Measurements from ENCODE around the gene SYNC. TPM values are rescaled to one million over a fixed set of nuclear protein-coding genes. Genes with fewer than 3 reads are reported as not detected.
A peak's percentile ranks its signal among the peaks of the same experiment; 100 is the strongest.

The SYNC gene
- total and polyA plus RNA-seq, 9 of the 15 experiments (the other 6 are each of a cell fraction or from before 2014, with no cell fraction given), result 0.49 to 1.1 (median 0.87) TPM

DNA sequence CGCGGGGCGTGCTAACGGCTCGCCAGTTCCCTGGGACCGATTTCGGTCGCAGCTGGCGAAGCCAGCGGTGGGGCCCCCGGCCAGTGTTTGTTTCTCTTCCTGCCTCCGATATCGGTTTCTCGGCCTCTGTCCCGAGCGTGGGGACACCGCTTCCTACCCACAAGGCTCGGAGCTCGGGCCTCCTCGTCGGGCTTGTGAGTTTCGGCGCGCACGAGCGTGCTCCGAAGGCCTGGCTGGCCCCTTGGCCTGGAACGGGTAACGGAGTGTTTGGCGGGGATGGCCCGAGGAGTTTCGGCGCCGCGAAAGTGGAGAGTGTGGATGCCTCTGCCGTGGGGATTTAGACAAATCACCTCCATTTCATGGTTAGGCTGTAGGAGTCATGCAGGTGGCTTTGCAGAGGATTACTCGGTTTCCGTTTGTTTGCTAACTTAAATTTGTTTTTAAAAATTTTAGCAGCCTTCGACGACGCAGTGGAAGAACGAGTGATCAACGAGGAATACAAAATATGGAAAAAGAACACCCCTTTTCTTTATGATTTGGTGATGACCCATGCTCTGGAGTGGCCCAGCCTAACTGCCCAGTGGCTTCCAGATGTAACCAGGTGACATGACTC lies 51.0 kb downstream of the SYNC start (continued):
- TF ChIP-seq, protein P1, sequence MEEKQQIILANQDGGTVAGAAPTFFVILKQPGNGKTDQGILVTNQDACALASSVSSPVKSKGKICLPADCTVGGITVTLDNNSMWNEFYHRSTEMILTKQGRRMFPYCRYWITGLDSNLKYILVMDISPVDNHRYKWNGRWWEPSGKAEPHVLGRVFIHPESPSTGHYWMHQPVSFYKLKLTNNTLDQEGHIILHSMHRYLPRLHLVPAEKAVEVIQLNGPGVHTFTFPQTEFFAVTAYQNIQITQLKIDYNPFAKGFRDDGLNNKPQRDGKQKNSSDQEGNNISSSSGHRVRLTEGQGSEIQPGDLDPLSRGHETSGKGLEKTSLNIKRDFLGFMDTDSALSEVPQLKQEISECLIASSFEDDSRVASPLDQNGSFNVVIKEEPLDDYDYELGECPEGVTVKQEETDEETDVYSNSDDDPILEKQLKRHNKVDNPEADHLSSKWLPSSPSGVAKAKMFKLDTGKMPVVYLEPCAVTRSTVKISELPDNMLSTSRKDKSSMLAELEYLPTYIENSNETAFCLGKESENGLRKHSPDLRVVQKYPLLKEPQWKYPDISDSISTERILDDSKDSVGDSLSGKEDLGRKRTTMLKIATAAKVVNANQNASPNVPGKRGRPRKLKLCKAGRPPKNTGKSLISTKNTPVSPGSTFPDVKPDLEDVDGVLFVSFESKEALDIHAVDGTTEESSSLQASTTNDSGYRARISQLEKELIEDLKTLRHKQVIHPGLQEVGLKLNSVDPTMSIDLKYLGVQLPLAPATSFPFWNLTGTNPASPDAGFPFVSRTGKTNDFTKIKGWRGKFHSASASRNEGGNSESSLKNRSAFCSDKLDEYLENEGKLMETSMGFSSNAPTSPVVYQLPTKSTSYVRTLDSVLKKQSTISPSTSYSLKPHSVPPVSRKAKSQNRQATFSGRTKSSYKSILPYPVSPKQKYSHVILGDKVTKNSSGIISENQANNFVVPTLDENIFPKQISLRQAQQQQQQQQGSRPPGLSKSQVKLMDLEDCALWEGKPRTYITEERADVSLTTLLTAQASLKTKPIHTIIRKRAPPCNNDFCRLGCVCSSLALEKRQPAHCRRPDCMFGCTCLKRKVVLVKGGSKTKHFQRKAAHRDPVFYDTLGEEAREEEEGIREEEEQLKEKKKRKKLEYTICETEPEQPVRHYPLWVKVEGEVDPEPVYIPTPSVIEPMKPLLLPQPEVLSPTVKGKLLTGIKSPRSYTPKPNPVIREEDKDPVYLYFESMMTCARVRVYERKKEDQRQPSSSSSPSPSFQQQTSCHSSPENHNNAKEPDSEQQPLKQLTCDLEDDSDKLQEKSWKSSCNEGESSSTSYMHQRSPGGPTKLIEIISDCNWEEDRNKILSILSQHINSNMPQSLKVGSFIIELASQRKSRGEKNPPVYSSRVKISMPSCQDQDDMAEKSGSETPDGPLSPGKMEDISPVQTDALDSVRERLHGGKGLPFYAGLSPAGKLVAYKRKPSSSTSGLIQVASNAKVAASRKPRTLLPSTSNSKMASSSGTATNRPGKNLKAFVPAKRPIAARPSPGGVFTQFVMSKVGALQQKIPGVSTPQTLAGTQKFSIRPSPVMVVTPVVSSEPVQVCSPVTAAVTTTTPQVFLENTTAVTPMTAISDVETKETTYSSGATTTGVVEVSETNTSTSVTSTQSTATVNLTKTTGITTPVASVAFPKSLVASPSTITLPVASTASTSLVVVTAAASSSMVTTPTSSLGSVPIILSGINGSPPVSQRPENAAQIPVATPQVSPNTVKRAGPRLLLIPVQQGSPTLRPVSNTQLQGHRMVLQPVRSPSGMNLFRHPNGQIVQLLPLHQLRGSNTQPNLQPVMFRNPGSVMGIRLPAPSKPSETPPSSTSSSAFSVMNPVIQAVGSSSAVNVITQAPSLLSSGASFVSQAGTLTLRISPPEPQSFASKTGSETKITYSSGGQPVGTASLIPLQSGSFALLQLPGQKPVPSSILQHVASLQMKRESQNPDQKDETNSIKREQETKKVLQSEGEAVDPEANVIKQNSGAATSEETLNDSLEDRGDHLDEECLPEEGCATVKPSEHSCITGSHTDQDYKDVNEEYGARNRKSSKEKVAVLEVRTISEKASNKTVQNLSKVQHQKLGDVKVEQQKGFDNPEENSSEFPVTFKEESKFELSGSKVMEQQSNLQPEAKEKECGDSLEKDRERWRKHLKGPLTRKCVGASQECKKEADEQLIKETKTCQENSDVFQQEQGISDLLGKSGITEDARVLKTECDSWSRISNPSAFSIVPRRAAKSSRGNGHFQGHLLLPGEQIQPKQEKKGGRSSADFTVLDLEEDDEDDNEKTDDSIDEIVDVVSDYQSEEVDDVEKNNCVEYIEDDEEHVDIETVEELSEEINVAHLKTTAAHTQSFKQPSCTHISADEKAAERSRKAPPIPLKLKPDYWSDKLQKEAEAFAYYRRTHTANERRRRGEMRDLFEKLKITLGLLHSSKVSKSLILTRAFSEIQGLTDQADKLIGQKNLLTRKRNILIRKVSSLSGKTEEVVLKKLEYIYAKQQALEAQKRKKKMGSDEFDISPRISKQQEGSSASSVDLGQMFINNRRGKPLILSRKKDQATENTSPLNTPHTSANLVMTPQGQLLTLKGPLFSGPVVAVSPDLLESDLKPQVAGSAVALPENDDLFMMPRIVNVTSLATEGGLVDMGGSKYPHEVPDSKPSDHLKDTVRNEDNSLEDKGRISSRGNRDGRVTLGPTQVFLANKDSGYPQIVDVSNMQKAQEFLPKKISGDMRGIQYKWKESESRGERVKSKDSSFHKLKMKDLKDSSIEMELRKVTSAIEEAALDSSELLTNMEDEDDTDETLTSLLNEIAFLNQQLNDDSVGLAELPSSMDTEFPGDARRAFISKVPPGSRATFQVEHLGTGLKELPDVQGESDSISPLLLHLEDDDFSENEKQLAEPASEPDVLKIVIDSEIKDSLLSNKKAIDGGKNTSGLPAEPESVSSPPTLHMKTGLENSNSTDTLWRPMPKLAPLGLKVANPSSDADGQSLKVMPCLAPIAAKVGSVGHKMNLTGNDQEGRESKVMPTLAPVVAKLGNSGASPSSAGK (IDR thresholded peaks at IDR 0.05), result peak; percentile 91
- TF ChIP-seq ZNF143 (CRISPR knock-in tag; IDR thresholded peaks at IDR 0.05) (no peak), HNRNPH1 (optimal IDR thresholded peaks at IDR 0.05; ENCODE audit: low read depth, low read length) (no peak), ZNF586 (CRISPR knock-in tag; conservative IDR thresholded peaks at IDR 0.05) (no peak), OTX1 (CRISPR knock-in tag; IDR thresholded peaks at IDR 0.05) (0 out of 2 replicates have a peak, but pooled peaks have one; percentile 27), ZNF766 (CRISPR knock-in tag; conservative IDR thresholded peaks at IDR 0.05) (no peak), BCL6 (CRISPR knock-in tag; IDR thresholded peaks at IDR 0.05) (0 out of 2 replicates have a peak, but pooled peaks have one; percentile 13), KLF10 (CRISPR knock-in tag; IDR thresholded peaks at IDR 0.05) (no peak), CEBPG (CRISPR knock-in tag; IDR thresholded peaks at IDR 0.05) (no peak), CEBPG (tag; conservative IDR thresholded peaks at IDR 0.05 in 1 of 2, IDR thresholded peaks at IDR 0.05 in 1 of 2) (no peak)
- TF ChIP-seq, protein P2, sequence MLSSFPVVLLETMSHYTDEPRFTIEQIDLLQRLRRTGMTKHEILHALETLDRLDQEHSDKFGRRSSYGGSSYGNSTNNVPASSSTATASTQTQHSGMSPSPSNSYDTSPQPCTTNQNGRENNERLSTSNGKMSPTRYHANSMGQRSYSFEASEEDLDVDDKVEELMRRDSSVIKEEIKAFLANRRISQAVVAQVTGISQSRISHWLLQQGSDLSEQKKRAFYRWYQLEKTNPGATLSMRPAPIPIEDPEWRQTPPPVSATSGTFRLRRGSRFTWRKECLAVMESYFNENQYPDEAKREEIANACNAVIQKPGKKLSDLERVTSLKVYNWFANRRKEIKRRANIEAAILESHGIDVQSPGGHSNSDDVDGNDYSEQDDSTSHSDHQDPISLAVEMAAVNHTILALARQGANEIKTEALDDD (IDR thresholded peaks at IDR 0.05), result no peak
- TF ChIP-seq, protein P3, sequence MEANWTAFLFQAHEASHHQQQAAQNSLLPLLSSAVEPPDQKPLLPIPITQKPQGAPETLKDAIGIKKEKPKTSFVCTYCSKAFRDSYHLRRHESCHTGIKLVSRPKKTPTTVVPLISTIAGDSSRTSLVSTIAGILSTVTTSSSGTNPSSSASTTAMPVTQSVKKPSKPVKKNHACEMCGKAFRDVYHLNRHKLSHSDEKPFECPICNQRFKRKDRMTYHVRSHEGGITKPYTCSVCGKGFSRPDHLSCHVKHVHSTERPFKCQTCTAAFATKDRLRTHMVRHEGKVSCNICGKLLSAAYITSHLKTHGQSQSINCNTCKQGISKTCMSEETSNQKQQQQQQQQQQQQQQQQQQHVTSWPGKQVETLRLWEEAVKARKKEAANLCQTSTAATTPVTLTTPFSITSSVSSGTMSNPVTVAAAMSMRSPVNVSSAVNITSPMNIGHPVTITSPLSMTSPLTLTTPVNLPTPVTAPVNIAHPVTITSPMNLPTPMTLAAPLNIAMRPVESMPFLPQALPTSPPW (CRISPR knock-in tag; IDR thresholded peaks at IDR 0.05), result no peak
- TF ChIP-seq, protein P4, sequence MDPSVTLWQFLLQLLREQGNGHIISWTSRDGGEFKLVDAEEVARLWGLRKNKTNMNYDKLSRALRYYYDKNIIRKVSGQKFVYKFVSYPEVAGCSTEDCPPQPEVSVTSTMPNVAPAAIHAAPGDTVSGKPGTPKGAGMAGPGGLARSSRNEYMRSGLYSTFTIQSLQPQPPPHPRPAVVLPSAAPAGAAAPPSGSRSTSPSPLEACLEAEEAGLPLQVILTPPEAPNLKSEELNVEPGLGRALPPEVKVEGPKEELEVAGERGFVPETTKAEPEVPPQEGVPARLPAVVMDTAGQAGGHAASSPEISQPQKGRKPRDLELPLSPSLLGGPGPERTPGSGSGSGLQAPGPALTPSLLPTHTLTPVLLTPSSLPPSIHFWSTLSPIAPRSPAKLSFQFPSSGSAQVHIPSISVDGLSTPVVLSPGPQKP (CRISPR knock-in tag; IDR thresholded peaks at IDR 0.05), result no peak

Data from K562 (cell line).